Esophagus squamous epithelium (tissue), 5 donors: ENCODE measurements around the gene CENPP. TPM values are rescaled to one million over a fixed set of nuclear protein-coding genes. Genes with fewer than 3 reads are reported as not detected.

Source experiments
- DNase-seq: peaks from one replicate; lab custom pipeline; 2025; lab: John Stamatoyannopoulos, UW
- H3K27ac ChIP-seq, 4 donors: fragments of 200-600 bp; sonication (generic); one replicate each; pipeline ENCODE4 v1.5.1; 2016 to 2019; ENCODE audit warnings: mild to moderate bottlenecking in 1 of 4
- H3K27me3 ChIP-seq, 4 donors: fragments of 200-600 bp; sonication (generic); 1 replicate in 3 of 4; 2 replicates in 1 of 4; pipeline versions ENCODE4 v1.5.1 to v1.6.0; 2017 to 2021; ENCODE audit warnings: antibody characterized with exemption in 1 of 4
- H3K36me3 ChIP-seq, 3 donors: fragments of 200-600 bp; sonication (generic); one replicate each; pipeline ENCODE4 v1.5.1; 2016 to 2019
- H3K4me1 ChIP-seq, 3 donors: fragments of 200-600 bp; sonication (generic); one replicate each; pipeline ENCODE4 v1.5.1; 2017 to 2019
- H3K4me3 ChIP-seq, 4 donors: fragments of 200-600 bp; sonication (generic); 1 replicate in 3 of 4; 2 replicates in 1 of 4; pipeline ENCODE4 v1.5.1; 2016 to 2019; ENCODE audit warnings: mild to moderate bottlenecking in 2 of 4, moderate library complexity in 1 of 4
- H3K9me3 ChIP-seq, 3 donors: fragments of 200-600 bp; sonication (generic); one replicate each; pipeline ENCODE4 v1.5.1; 2016 to 2019
- POLR2A ChIP-seq, 4 donors: fragments of 450-650 bp; IDR thresholded peaks; one replicate each; pipeline ENCODE4 v1.6.1; 2017; ENCODE audit warnings: antibody characterized with exemption in 4 of 4, mild to moderate bottlenecking in 4 of 4, moderate library complexity in 3 of 4
- WGBS, 2 donors: methylation state at CpG; one replicate each; pipeline ENCODE4 v1.1.5; 2018; 5-methylcytosine and 5-hydroxymethylcytosine counted together
- intact Hi-C: fragments of 100-400 bp; cut with DNase I; formaldehyde crosslinking; loops from one replicate; pipeline ENCODE4 v1.15.0; 2022
- total RNA-seq, 4 donors: library from RNA; depleted of rRNA; stranded (reverse); fragments of >200 nt; gene quantifications; one replicate each; pipeline ENCODE4 v1.1.0, GENCODE V29; 2016
- TF ChIP-seq, protein P1 (sequence below), 6 experiments: fragments of 450-650 bp in 4 of 6; fragments of 200-600 bp in 2 of 6; sonication (generic) in 2 of 6; IDR thresholded peaks; one replicate each; pipeline ENCODE4 v1.5.1; 2016 to 2019; ENCODE audit warnings: antibody characterized with exemption in 6 of 6, mild to moderate bottlenecking in 4 of 6, moderate library complexity in 4 of 6
- donor health status: DM: yes; HTN: yes; CAD: no.

CENPP gene
- total RNA-seq, 4 donors from 2014 or later = 6.0 to 10.7 (median 7.5) TPM

- Histone ChIP-seq H3K36me3 (no peaks in the 10 kb centered on the region), H3K4me3 (no peak overlapping the region), H3K27me3 (no peaks in the 10 kb centered on the region), H3K4me1 (peaks cover 8 to 56% (median 10%) of the 10 kb centered on the region in 3 donors), H3K9me3 (no peaks in the 10 kb centered on the region), H3K27ac (peak overlapping the region in 3 of 4 donors; percentile 69 to 76 (median 70))
- intact Hi-C loops = no loop called here
- no peak for TF ChIP-seq POLR2A (IDR thresholded peaks at IDR 0.05)
- TF ChIP-seq, protein P1, sequence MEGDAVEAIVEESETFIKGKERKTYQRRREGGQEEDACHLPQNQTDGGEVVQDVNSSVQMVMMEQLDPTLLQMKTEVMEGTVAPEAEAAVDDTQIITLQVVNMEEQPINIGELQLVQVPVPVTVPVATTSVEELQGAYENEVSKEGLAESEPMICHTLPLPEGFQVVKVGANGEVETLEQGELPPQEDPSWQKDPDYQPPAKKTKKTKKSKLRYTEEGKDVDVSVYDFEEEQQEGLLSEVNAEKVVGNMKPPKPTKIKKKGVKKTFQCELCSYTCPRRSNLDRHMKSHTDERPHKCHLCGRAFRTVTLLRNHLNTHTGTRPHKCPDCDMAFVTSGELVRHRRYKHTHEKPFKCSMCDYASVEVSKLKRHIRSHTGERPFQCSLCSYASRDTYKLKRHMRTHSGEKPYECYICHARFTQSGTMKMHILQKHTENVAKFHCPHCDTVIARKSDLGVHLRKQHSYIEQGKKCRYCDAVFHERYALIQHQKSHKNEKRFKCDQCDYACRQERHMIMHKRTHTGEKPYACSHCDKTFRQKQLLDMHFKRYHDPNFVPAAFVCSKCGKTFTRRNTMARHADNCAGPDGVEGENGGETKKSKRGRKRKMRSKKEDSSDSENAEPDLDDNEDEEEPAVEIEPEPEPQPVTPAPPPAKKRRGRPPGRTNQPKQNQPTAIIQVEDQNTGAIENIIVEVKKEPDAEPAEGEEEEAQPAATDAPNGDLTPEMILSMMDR (IDR thresholded peaks at IDR 0.05) = no peak
- DNase-seq = no peak
- 67 to 74% methylated on average over 4 to 5 of the region's 5 CpGs for whole genome bisulfite sequencing, 2 donors
Observed at GRCh38 chr9:92561374-92562330, 235.9 kb downstream of the CENPP start.

GRCh38 chr9:92562461-92562967 is 236.8 kb downstream of the CENPP start:
- intact Hi-C loops = no loop called here
- no peak for DNase-seq
- Histone ChIP-seq H3K9me3 (no peaks in the 10 kb centered on the region), H3K27ac (peak overlapping the region; percentile 21 to 76 (median 70)), H3K4me1 (peaks cover 8 to 56% (median 10%) of the 10 kb centered on the region in 3 donors), H3K4me3 (no peak overlapping the region), H3K36me3 (no peaks in the 10 kb centered on the region), H3K27me3 (no peaks in the 10 kb centered on the region)
- WGBS, 2 donors = 80 to 86% methylated on average over 5 of the region's 5 CpGs
- no peak for TF ChIP-seq POLR2A (IDR thresholded peaks at IDR 0.05)
- TF ChIP-seq, protein P1 (IDR thresholded peaks at IDR 0.05) = no peak

- Histone ChIP-seq H3K36me3 (no peaks in the 10 kb centered on the region), H3K27me3 (no peaks in the 10 kb centered on the region), H3K4me1 (peaks cover 8 to 54% (median 10%) of the 10 kb centered on the region in 3 donors), H3K4me3 (no peak overlapping the region), H3K27ac (peak overlapping the region in 1 of 4 donors; percentile 76), H3K9me3 (no peaks in the 10 kb centered on the region)
- no peak for DNase-seq
- TF ChIP-seq, protein P1 (IDR thresholded peaks at IDR 0.05) = no peak
- TF ChIP-seq POLR2A (IDR thresholded peaks at IDR 0.05) = no peak
- intact Hi-C loops = no loop called here
- WGBS, 2 donors = 80 to 88% methylated on average over 3 of the region's 3 CpGs
Observed at GRCh38 chr9:92563116-92564100, 237.7 kb downstream of the CENPP start.

- no peaks in the 10 kb centered on the region for H3K27me3 ChIP-seq
- intact Hi-C loops = no loop called here
- H3K4me3 ChIP-seq = no peak overlapping the region
- no peak for DNase-seq
- no peaks in the 10 kb centered on the region for H3K36me3 ChIP-seq
- TF ChIP-seq, protein P1 (IDR thresholded peaks at IDR 0.05) = no peak
- TF ChIP-seq POLR2A (IDR thresholded peaks at IDR 0.05) = no peak
- peaks cover 6 to 43% (median 8%) of the 10 kb centered on the region in 3 donors for H3K4me1 ChIP-seq
- no peak overlapping the region for H3K27ac ChIP-seq
- no peaks in the 10 kb centered on the region for H3K9me3 ChIP-seq
Observed at GRCh38 chr9:92564504-92564903, 238.8 kb downstream of the CENPP start.
